SKM-1 (cell line): ENCODE measurements around the gene SAMHD1.
"Not testable (repeated sequence)": the region's sequence is repeated elsewhere in the genome, so short reads cannot be mapped to it uniquely, and the experiment has no call there.

Experiments
- DNase-seq: peaks from one replicate; lab custom pipeline; 2025; ENCODE audit not compliant: unreplicated experiment; lab: John Stamatoyannopoulos, UW

The SAMHD1 gene

GRCh38 chr20:36917943-36918342 is 33.6 kb downstream of the SAMHD1 start:
- DNase-seq, result no peak

DNA sequence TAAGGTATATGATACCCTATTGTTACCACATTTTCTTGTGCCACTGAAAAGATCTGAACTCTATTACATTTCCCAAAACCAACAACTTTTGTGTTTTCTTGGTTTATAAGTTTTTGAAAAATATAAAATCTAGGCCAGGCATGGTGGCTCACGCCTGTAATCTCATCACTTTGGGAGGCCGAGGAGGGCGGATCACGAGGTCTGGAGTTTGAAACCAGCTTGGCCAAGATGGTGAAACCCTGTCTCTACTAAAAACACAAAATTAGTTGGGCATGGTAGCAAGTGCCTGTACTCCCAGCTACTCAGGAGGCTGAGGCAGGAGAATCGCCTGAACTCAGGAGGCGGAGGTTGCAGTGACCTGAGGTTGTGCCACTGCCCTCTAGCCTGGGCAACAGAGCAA is 34.3 kb downstream of the SAMHD1 start:
- no peak for DNase-seq

DNA sequence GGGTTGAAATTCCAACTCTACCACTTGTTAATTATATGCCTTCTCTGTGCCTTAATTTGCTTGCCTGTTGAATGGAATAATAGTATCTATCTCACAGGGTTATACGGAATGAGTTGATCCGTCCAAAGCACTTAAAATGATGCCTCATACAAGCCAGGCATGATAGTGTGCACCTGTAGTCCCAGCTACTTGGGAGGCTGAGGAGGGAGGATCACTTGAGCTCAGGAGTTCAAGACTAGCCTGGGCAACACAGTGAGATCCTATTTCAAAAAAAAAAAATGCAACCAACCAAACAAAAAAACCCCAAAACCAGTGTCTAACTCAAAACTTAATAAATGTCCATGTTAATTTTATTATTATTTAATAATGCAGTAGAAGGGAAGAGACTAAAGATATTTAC is 35.3 kb downstream of the SAMHD1 start:
- DNase-seq, result no peak

DNA sequence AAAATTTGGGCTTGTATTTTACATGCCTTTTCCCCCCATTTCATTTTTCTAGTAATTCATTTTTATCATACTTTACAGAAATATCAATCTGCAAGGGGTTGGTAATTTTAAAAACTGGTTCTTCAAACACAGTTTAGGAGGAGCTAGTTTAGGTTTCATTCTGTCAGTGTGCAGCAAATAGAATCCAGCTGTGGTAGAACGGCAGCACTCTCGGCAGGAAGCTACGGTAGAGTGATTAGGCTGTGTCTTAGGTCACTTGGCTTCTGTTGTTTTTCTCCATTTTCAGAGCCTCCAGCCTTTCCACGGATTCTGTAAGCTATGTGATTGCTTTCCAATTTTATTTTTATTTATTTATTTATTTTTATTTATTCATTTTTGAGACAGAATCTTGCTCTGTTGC is 42.9 kb downstream of the SAMHD1 start:
- no peak for DNase-seq

DNA sequence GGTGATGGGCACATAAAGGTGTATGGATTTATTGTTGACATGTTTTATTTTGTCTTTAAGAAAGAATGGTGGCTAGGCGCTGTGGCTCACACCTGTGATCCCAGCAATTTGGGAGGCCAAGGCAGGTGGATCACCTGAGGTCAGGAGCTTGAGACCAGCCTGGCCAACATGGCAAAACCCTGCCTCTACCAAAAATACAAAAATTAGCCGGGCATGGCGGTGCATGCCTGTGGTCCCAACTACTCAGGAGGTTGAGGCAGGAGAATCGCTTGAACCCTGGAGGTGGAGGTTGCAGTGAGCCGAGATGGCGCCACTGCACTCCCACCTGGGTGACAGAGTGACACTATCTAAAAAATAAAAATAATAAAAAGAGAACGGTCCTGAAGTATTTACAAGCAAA is 45.4 kb downstream of the SAMHD1 start:
- DNase-seq, result not testable (repeated sequence)

- not testable (repeated sequence) for DNase-seq
These were observed 45.9 kb downstream of the SAMHD1 start for GRCh38 chr20:36905566-36905965.

DNA sequence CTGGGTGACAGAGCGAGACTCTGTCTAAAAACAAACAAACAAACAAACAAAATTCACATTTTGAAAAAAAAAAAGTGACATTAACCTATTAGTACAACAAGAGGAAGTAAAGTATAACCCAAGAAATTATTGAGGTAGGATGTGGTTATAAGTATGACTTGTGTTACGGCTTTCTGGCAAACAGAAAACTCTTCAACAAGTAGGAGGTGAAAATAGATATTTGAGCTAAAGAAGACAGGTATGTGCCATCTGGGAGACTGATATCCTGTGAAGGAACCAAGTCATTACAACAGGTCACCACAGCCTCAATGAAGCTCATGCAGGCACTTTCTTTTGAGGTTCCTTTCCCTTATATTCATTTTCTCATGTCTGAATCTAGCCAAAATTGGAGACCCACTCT is 46.8 kb downstream of the SAMHD1 start:
- DNase-seq, result no peak

- DNase-seq, result no peak
These were observed 56.5 kb downstream of the SAMHD1 start for GRCh38 chr20:36895036-36895435.

DNA sequence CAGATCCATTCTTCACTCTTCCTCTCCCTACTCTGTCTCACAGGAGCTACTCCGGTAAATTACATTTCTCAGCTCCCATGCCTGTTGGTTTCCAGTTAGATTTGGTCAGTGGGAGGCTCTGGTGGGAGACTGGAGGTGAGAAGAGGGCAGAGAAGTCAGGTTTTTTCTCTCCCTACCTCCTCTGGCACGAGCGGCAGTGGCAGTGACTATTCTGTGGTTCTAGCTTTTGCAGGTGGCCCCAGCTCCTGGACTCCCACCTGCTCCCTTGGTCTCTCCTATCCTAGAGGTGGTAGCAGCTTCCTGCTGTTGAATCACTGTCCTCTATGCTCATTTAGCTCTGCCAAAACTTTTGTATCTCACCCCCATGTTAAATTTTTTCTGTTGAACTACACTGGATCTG is 57.7 kb downstream of the SAMHD1 start:
- no peak for DNase-seq

- no peak for DNase-seq
These were observed 60.3 kb downstream of the SAMHD1 start for GRCh38 chr20:36891211-36891610.

DNA sequence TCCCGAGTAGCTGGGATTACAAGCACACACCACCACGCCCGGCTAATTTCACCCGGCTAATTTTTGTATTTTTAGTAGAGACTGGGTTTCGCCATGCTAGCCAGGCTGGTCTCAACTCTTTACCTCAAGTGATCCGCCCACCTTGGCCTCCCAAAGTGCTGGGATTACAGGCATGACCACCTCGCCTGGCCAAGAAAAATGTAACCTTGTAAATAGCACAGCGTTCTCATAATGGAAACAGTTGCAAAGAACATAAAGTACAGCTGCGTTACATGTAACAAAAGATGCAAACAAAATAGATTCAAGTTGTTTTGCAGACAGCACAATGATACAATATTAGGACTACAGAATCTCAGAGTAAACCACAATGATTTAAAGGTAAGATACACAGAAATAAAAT is 60.9 kb downstream of the SAMHD1 start:
- no peak for DNase-seq

DNA sequence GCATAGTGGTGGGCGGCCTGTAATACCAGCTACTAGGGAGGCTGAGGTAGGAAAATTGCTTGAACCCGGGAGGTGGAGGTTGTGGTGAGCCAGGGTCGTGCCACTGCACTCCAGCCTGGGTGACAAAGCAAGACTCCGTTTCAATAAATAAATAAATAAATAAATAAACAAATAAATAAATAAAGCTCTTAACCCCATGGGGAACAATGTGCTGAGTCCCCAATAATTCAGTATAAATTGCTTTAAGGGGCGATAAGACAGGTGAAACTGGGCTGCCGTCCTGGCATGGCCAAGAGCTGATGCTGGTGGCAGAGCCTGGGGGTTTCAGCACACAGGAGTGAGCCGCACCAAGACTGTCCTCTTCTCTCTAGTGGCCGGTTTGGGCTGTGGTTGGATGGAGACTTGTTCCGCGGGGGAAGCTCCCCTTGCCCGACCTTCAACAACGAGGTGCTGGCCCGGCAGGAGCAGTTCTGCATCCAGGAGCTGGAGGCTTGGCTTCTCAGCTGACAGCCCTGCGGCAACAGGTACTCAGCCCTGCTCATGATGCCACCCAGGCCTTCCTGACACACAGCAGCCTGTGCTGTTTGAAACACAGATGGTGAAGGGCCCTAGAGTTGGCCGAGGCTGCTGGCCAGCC is 62.5 kb downstream of the SAMHD1 start:
- no peak for DNase-seq

- DNase-seq, result no peak
These were observed 63.8 kb downstream of the SAMHD1 start for GRCh38 chr20:36887752-36888090.

DNA sequence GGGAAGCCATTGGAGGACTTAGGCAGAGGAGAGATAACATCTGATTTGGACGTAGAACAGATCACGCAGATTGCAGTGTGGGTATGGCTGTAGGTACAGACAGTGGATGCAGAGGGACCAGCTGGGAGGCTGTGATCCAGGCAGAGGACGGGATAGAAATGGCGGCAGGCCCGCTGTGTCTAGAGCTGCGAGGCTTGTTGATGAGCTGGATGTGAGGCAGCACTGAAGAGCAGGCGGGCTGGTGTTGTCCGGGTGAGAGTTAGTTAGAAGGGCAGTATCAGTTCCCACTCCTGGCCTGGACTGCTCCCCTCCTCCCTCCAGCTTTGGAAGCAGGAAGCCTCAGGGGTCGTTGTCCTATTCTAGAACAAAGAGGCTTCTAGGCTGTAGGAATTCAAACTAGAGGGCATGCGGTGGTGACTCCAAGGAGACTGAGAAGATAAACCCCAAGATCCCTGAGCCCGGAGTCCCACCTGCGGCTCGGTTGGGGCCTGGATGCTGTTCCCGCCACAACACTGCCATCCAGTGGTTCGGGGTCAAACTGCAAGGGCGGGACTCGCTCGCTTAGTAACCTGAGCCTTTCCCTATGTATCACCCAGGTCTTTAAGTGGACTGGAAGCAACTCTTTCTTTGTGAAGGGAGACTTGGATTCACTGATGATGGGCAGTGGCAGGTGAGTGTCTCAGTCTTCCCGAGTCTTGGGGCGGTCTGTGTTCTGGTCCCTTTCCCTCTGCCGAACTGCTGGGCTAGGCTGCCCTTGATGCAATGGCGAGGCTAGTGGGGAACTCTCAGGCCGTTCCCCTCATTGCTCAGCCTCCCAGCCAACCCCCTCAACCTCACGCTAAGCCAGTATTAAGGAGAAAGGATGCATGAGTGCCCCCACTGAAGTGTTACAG is 64.4 kb downstream of the SAMHD1 start:
- peak; percentile 50 for DNase-seq

- no peak for DNase-seq
These were observed 66.2 kb downstream of the SAMHD1 start for GRCh38 chr20:36885356-36885755.

DNA sequence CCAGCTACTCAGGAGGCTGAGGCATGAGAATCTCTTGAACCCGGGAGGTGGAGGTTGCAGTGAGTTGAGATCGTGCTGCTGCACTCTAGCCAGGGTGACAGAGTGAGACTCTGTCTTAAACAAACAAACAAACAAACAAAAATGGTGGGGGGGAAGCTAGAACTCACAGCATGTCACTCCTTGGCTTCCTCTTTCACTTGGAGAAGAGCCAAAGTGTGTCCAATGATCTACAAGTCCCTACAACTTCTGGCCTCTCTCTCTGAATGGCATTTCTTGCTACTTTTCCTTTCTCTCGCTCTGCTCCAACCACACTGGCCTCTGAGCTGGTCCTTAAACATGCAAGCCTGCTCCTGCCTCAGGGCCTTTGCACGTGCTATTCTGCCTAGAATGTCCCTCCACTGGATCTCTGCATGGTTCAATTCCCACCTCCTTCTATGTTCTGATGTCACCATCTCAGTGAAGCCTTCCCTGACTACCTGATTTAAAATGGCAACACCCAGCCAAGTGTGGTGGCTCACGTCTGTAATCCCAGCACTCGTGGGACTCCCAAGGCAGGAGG is 67.5 kb downstream of the SAMHD1 start:
- no peak for DNase-seq

GRCh38 chr20:36881888-36882287 is 69.6 kb downstream of the SAMHD1 start:
- no peak for DNase-seq

DNA sequence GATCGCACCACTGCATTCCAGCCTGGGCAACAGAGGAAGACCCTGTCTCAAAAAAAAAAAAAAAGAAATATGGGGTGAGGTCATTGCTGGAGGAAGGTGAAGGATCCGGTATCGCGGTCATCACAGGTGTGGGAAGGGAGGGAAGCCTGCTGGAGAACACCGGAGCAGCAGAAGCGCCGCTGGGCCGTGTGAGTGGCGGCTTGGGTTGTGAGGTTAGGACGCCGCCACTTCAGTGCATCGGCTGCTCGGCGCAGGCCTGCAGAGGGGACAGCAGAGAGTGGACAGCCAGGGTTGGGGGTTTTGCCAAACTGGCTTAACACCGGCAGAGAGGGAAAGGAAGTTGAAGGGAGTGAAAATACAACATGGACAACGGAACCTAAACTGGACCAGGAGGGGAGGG is 70.2 kb downstream of the SAMHD1 start:
- no peak for DNase-seq

DNA sequence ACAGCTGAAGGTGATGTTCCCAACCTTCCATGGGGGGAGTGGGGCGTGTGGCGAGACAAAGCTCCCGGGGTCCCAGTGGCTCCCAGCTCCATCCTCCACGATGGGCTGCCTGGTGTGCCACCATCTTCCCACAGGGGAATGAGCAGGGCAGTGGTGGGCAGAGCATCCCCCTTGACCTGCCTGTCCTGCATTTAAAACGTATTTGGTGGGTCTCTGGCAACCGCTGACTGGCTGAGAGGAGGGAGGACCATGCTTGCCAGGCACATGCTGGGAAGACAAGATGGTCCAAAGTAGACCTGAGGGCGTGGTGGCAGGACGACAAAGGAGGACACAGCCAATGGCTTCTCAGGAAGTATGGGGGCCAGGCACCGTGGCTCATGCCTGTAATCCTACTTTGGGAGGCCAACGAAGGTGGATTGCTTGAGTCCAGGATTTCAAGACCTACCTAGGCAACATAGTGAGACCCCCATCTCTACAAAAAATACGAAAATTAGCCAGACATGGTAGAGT is 70.7 kb downstream of the SAMHD1 start:
- DNase-seq, result no peak

- DNase-seq, result no peak
These were observed 72.6 kb downstream of the SAMHD1 start for GRCh38 chr20:36878941-36879340.

- DNase-seq, result no peak
These were observed 75.1 kb downstream of the SAMHD1 start for GRCh38 chr20:36876473-36876833.
